Measurements from ENCODE around the gene POU4F3.

DNA sequence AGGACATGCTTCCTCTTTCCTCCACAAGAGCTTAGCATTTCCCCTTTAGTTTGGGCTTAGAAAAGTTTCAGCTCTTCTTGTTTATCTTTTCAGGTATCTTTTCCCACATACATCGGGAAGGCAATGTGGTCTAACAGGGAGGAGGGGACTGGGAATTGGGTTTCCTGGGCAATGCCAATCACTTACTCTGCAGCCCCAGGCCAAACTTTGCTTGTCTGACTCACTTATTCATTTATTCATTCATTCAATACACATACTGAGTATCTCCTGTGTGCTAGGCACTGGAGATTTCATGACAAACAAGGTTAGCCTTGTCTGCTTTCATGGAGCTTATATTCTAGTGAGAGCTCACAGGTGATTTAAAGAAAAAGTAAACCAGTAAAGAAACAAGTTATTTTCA lies 10.7 kb upstream of the POU4F3 start:
- TF ChIP-seq POLR2AphosphoS5 (IDR thresholded peaks at IDR 0.05; ENCODE audit: low read depth, low read length) (no peak), TAF1 (IDR thresholded peaks at IDR 0.05; ENCODE audit: borderline replicate concordance, low read depth, low read length) (no peak), POLR2A (IDR thresholded peaks at IDR 0.05; ENCODE audit: low read depth, low read length) (no peak)

All from GM12892 (cell line).